H9 (cell line): Measurements from ENCODE around the gene HOXA2. TPM values are rescaled to one million over a fixed set of nuclear protein-coding genes. Genes with fewer than 3 reads are reported as not detected.

Experiments used
- DNase-seq: peaks from one replicate; pipeline ENCODE4 v3.0.0-alpha.2; 2017
- H2AFZ ChIP-seq: one replicate; pipeline ENCODE4 v1.6.1; 2013; ENCODE audit warnings: mild to moderate bottlenecking, low read length, control low read depth, moderate library complexity
- H2AK5ac ChIP-seq: 2 replicates; pipeline ENCODE4 v1.6.1; 2013; ENCODE audit warnings: low read length, control low read depth, mixed read lengths; ENCODE audit not compliant: insufficient read length
- H2BK120ac ChIP-seq: one replicate; pipeline ENCODE4 v1.6.1; 2013; ENCODE audit warnings: low read depth, mild to moderate bottlenecking, low read length, control low read depth, inconsistent platforms; ENCODE audit not compliant: poor library complexity, severe bottlenecking
- H2BK12ac ChIP-seq: 2 replicates; pipeline ENCODE4 v1.6.1; 2013; ENCODE audit warnings: low read length, control low read depth, mixed read lengths, low read depth; ENCODE audit not compliant: insufficient read length
- H2BK15ac ChIP-seq: 2 replicates; pipeline ENCODE4 v1.6.1; 2013; ENCODE audit warnings: low read depth, low read length, control low read depth
- H2BK20ac ChIP-seq: one replicate; pipeline ENCODE4 v1.6.1; 2013; ENCODE audit warnings: low read depth, mild to moderate bottlenecking, low read length, control low read depth, inconsistent platforms; ENCODE audit not compliant: poor library complexity, severe bottlenecking
- H2BK5ac ChIP-seq: 2 replicates; pipeline ENCODE4 v1.6.1; 2013; ENCODE audit warnings: low read length, control low read depth, mixed read lengths; ENCODE audit not compliant: insufficient read length
- H3K14ac ChIP-seq: 2 replicates; pipeline ENCODE4 v1.6.1; 2013; ENCODE audit warnings: low read length, control low read depth; ENCODE audit not compliant: insufficient read depth
- H3K18ac ChIP-seq: 2 replicates; pipeline ENCODE4 v1.6.1; 2013; ENCODE audit warnings: low read depth, mild to moderate bottlenecking, mixed read lengths, low read length, control low read depth; ENCODE audit not compliant: insufficient read length
- H3K23ac ChIP-seq: 2 replicates; pipeline ENCODE4 v1.6.1; 2013; ENCODE audit warnings: low read length, control low read depth, mixed read lengths, low read depth; ENCODE audit not compliant: insufficient read length
- H3K23me2 ChIP-seq: 2 replicates; pipeline ENCODE4 v1.6.1; 2013; ENCODE audit warnings: low read depth, mild to moderate bottlenecking, mixed read lengths, low read length, control low read depth; ENCODE audit not compliant: insufficient read length, poor library complexity, severe bottlenecking
- H3K27ac ChIP-seq: 2 replicates; pipeline ENCODE4 v1.5.1; 2013; ENCODE audit warnings: low read length, control low read depth, mixed read lengths, low read depth; ENCODE audit not compliant: insufficient read length
- H3K27me3 ChIP-seq: 2 replicates; pipeline ENCODE4 v1.6.1; 2013; ENCODE audit warnings: low read length, control low read depth, inconsistent platforms; ENCODE audit not compliant: insufficient read depth
- H3K4ac ChIP-seq: 2 replicates; pipeline ENCODE4 v1.6.1; 2013; ENCODE audit warnings: low read depth, mild to moderate bottlenecking, control low read depth, inconsistent platforms, low read length, moderate library complexity
- H3K4me1 ChIP-seq: 2 replicates; pipeline ENCODE4 v1.6.1; 2013; ENCODE audit warnings: low read length, control low read depth, inconsistent platforms; ENCODE audit not compliant: insufficient read depth
- H3K4me2 ChIP-seq: 2 replicates; pipeline ENCODE4 v1.6.1; 2013; ENCODE audit warnings: low read length, control low read depth, mixed read lengths; ENCODE audit not compliant: insufficient read length, insufficient read depth
- H3K56ac ChIP-seq: 2 replicates; pipeline ENCODE4 v1.6.1; 2013; ENCODE audit warnings: low read depth, mild to moderate bottlenecking, mixed read lengths, low read length, control low read depth; ENCODE audit not compliant: insufficient read length
- H3K79me1 ChIP-seq: 2 replicates; pipeline ENCODE4 v1.6.1; 2013; ENCODE audit warnings: low read depth, mild to moderate bottlenecking, moderate library complexity, low read length, control low read depth, inconsistent platforms; ENCODE audit not compliant: insufficient read depth, poor library complexity, severe bottlenecking
- H3K79me2 ChIP-seq: 2 replicates; pipeline ENCODE4 v1.6.1; 2013; ENCODE audit warnings: low read length, control low read depth, inconsistent platforms; ENCODE audit not compliant: insufficient read depth
- H3K9ac ChIP-seq: 2 replicates; pipeline ENCODE4 v1.6.1; 2013; ENCODE audit warnings: low read length, control low read depth, mixed read lengths; ENCODE audit not compliant: insufficient read length; ENCODE audit errors: extremely low read depth
- H3K9me3 ChIP-seq: one replicate; pipeline ENCODE4 v1.6.1; 2013; ENCODE audit warnings: low read depth, low read length, inconsistent platforms; ENCODE audit not compliant: control insufficient read depth
- H3T11ph ChIP-seq: one replicate; pipeline ENCODE4 v1.6.1; 2013; ENCODE audit warnings: mild to moderate bottlenecking, low read length, control low read depth, inconsistent platforms
- H4K20me1 ChIP-seq: one replicate; pipeline ENCODE4 v1.6.1; 2013; ENCODE audit not compliant: control insufficient read depth, insufficient read length, insufficient read depth
- H4K5ac ChIP-seq: 2 replicates; pipeline ENCODE4 v1.6.1; 2013; ENCODE audit warnings: low read depth, mild to moderate bottlenecking, mixed read lengths, low read length, control low read depth; ENCODE audit not compliant: insufficient read length
- H4K8ac ChIP-seq: replicated peaks from 2 replicates; pipeline ENCODE4 v1.6.1; 2013; ENCODE audit warnings: low read length, control low read depth, mixed read lengths, low read depth; ENCODE audit not compliant: insufficient read length
- H4K91ac ChIP-seq: 2 replicates; pipeline ENCODE4 v1.6.1; 2013; ENCODE audit warnings: low read depth, mild to moderate bottlenecking, moderate library complexity, mixed read lengths, low read length, control low read depth; ENCODE audit not compliant: insufficient read length
- H3K27ac Mint-ChIP-seq, 3 experiments: 2 replicates in 2 of 3; 3 replicates in 1 of 3; pipeline ENCODE4 v1.8.0; 2020 to 2021; ENCODE audit warnings: mixed read lengths in 3 of 3, mild to moderate bottlenecking in 1 of 3, moderate library complexity in 1 of 3
- H3K27me3 Mint-ChIP-seq: 2 replicates; pipeline ENCODE4 v1.8.0; 2021; ENCODE audit warnings: low read depth, mild to moderate bottlenecking, moderate library complexity, mixed read lengths
- H3K36me3 Mint-ChIP-seq, 3 experiments: 2 replicates in 2 of 3; 3 replicates in 1 of 3; pipeline ENCODE4 v1.8.0; 2020 to 2021; ENCODE audit warnings: low read depth in 3 of 3, mixed read lengths in 3 of 3; ENCODE audit not compliant: insufficient read depth in 1 of 3
- H3K4me1 Mint-ChIP-seq, 2 experiments: 2 replicates each; pipeline ENCODE4 v1.8.0; 2020; ENCODE audit warnings: mixed read lengths in 2 of 2
- H3K4me3 Mint-ChIP-seq, 2 experiments: 2 replicates in 1 of 2; 3 replicates in 1 of 2; pipeline ENCODE4 v1.8.0; 2020 to 2021; ENCODE audit warnings: mild to moderate bottlenecking in 2 of 2, mixed read lengths in 2 of 2, moderate library complexity in 1 of 2
- H3K9me3 Mint-ChIP-seq, 2 experiments: 2 replicates in 1 of 2; 3 replicates in 1 of 2; pipeline ENCODE4 v1.8.0; 2020; ENCODE audit warnings: mild to moderate bottlenecking in 2 of 2, mixed read lengths in 2 of 2, moderate library complexity in 1 of 2
- CTCF ChIP-seq: fragments of 200-600 bp; sonication (generic); conservative IDR thresholded peaks from 3 replicates; pipeline ENCODE4 v1.8.0; 2021; ENCODE audit warnings: antibody characterized with exemption, mild to moderate bottlenecking
- WGBS: extraction: QIAGEN DNeasy Blood & Tissue Kit; methylation state at CpG from one replicate; pipeline ENCODE4 v1.1.7; 2013; ENCODE audit warnings: missing lambda C conversion rate, low lambda C conversion rate, mixed read lengths; ENCODE audit not compliant: insufficient read length; ENCODE audit errors: extremely low coverage; 5-methylcytosine and 5-hydroxymethylcytosine counted together
- total RNA-seq: library from RNA; stranded (reverse); gene quantifications from 2 replicates; pipeline ENCODE4 v1.2.1, GENCODE V29; 2021

Gene HOXA2
- total RNA-seq, 1 experiment from 2014 or later, result not detected

GRCh38 chr7:27138472-27138871, 36.0 kb upstream of the HOXA2 start:
- Histone ChIP-seq H2AFZ (no peak overlapping the region), H3K27me3 (peaks cover 100% of the 10 kb centered on the region), H4K5ac (no peak overlapping the region), H3K4me2 (no peak overlapping the region), H3K9ac (no peak overlapping the region), H2BK20ac (no peak overlapping the region), H3K56ac (no peak overlapping the region), H2BK120ac (no peak overlapping the region), H3T11ph (no peak overlapping the region), H3K23ac (no peak overlapping the region), H3K23me2 (peaks cover 8% of the 10 kb centered on the region), H4K8ac (no peak overlapping the region), H3K14ac (no peak overlapping the region), H3K9me3 (no peaks in the 10 kb centered on the region), H4K91ac (no peak overlapping the region), H3K18ac (no peak overlapping the region), H3K79me2 (no peaks in the 10 kb centered on the region), H2BK5ac (no peak overlapping the region), H3K4ac (no peak overlapping the region), H2BK12ac (no peak overlapping the region), H2AK5ac (no peak overlapping the region), H3K79me1 (no peaks in the 10 kb centered on the region), H3K27ac (no peak overlapping the region), H4K20me1 (peaks cover under 1% of the 10 kb centered on the region), H2BK15ac (no peak overlapping the region), H3K4me1 (no peaks in the 10 kb centered on the region)
- H3K4me1 Mint-ChIP-seq, result peaks cover 7 to 11% of the 10 kb centered on the region in 2 experiments
- no peak overlapping the region for H3K4me3 Mint-ChIP-seq
- TF ChIP-seq CTCF, result no peak
- H3K27ac Mint-ChIP-seq, result no peak overlapping the region
- H3K27me3 Mint-ChIP-seq, result peaks cover 100% of the 10 kb centered on the region
- DNase-seq, result no peak
- H3K36me3 Mint-ChIP-seq, result no peaks in the 10 kb centered on the region; a peak in 1 of 7 replicates
- H3K9me3 Mint-ChIP-seq, result peaks cover 0 to 19% of the 10 kb centered on the region in 2 experiments
- WGBS, result no CpG with 5 or more reads among the region's 1 CpG
